ENCODE results near the gene SERPINI2.

Gene SERPINI2

GRCh38 chr3:167409611-167410010 is 64.2 kb downstream of the SERPINI2 start:
- TF ChIP-seq, protein P1, sequence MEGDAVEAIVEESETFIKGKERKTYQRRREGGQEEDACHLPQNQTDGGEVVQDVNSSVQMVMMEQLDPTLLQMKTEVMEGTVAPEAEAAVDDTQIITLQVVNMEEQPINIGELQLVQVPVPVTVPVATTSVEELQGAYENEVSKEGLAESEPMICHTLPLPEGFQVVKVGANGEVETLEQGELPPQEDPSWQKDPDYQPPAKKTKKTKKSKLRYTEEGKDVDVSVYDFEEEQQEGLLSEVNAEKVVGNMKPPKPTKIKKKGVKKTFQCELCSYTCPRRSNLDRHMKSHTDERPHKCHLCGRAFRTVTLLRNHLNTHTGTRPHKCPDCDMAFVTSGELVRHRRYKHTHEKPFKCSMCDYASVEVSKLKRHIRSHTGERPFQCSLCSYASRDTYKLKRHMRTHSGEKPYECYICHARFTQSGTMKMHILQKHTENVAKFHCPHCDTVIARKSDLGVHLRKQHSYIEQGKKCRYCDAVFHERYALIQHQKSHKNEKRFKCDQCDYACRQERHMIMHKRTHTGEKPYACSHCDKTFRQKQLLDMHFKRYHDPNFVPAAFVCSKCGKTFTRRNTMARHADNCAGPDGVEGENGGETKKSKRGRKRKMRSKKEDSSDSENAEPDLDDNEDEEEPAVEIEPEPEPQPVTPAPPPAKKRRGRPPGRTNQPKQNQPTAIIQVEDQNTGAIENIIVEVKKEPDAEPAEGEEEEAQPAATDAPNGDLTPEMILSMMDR (IDR thresholded peaks at IDR 0.05; ENCODE audit: low read depth, low read length) = no peak
- no peak for DNase-seq (ENCODE audit: low read depth in 2 of 2)
- H3K4me3 ChIP-seq (replicated peaks in 1 of 2; ENCODE audit: low read depth in 2 of 2, low read length in 2 of 2) = no peak overlapping the region

GRCh38 chr3:167406876-167407492 is 66.9 kb downstream of the SERPINI2 start:
- no peak overlapping the region for H3K4me3 ChIP-seq (replicated peaks in 1 of 2; ENCODE audit: low read depth in 2 of 2, low read length in 2 of 2)
- TF ChIP-seq, protein P1 (IDR thresholded peaks at IDR 0.05; ENCODE audit: low read depth, low read length) = peak; percentile 21
- DNase-seq (ENCODE audit: low read depth in 2 of 2) = peak; percentile 45 to 70

DNA sequence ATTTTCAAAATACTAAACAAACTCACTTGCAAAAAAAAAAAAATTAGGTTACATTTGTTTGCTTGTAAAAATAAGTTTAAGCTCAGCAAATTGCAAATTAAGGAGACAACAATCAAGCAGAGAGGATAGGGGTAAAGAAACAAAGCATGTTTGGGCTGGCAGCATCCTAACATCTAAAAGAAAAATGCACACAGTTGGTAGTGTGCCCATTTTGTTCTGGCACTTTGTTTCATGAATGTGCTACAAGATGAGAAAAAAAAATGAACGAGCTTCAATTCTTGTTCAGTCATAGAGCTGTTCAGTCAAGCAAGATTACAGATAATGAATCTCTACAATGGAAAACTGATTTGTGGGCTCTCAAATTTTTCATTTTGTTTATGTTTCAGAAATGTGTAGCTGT is 76.0 kb downstream of the SERPINI2 start:
- TF ChIP-seq, protein P1 (IDR thresholded peaks at IDR 0.05; ENCODE audit: low read depth, low read length) = no peak
- no peak for DNase-seq (ENCODE audit: low read depth in 2 of 2)

GRCh38 chr3:167396075-167396474 is 77.8 kb downstream of the SERPINI2 start:
- TF ChIP-seq, protein P1 (IDR thresholded peaks at IDR 0.05; ENCODE audit: low read depth, low read length) = no peak
- H3K4me3 ChIP-seq (replicated peaks in 1 of 2; ENCODE audit: low read depth in 2 of 2, low read length in 2 of 2) = no peak overlapping the region
- DNase-seq (ENCODE audit: low read depth in 2 of 2) = no peak

More for the DNA sequence above, 76.0 kb downstream of the SERPINI2 start:
- H3K4me3 ChIP-seq (replicated peaks in 1 of 2; ENCODE audit: low read depth in 2 of 2, low read length in 2 of 2) = no peak overlapping the region

DNA sequence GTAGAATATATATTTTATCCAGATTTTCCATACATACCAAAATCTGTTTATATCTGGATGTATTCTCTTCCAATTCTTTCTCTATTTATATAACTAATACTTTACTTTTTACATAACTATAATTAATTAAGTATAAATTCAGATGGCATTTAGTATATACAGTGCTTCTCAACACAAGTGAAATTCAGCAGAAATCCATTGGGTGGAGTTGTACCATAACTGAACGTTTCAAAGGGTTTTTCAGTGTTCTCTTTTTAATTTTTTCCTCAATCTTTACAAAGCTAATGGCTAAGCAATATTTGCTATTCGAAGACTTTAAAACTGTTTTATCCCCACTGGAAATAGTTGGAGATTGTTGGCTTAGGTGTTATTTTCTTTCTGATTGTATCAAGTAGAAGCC is 79.8 kb downstream of the SERPINI2 start:
- no peak for DNase-seq (ENCODE audit: low read depth in 2 of 2)
- no peak overlapping the region for H3K4me3 ChIP-seq (replicated peaks in 1 of 2; ENCODE audit: low read depth in 2 of 2, low read length in 2 of 2)
- TF ChIP-seq, protein P1 (IDR thresholded peaks at IDR 0.05; ENCODE audit: low read depth, low read length) = no peak

Measured in cardiac fibroblast (primary cell).